Neuron (in vitro differentiated cells): ENCODE measurements around the gene TP53I11.

Source experiments
- H2AFZ ChIP-seq: one replicate; pipeline ENCODE4 v1.6.1; 2013; ENCODE audit warnings: low read depth, mild to moderate bottlenecking, inconsistent platforms, low read length, moderate library complexity
- H3K27me3 ChIP-seq: one replicate; pipeline ENCODE4 v1.6.1; 2013; ENCODE audit warnings: low read length; ENCODE audit not compliant: insufficient read depth
- H3K36me3 ChIP-seq: one replicate; pipeline ENCODE4 v1.6.1; 2013; ENCODE audit warnings: low read length; ENCODE audit not compliant: insufficient read depth
- H3K4me1 ChIP-seq: one replicate; pipeline ENCODE4 v1.6.1; 2013; ENCODE audit warnings: low read length; ENCODE audit not compliant: insufficient read depth
- H3K4me3 ChIP-seq: 2 replicates; pipeline ENCODE4 v1.5.1; 2013; ENCODE audit warnings: mild to moderate bottlenecking, low read length, moderate library complexity
- H3K9me3 ChIP-seq: one replicate; pipeline ENCODE4 v1.6.1; 2013; ENCODE audit warnings: low read length

The TP53I11 gene

GRCh38 chr11:44947114-44947513 lies 3.6 kb downstream of the TP53I11 start:
- H3K27me3 ChIP-seq, result peaks cover 3% of the 10 kb centered on the region
- no peak overlapping the region for H3K4me3 ChIP-seq
- no peaks in the 10 kb centered on the region for H3K36me3 ChIP-seq
- H3K9me3 ChIP-seq, result no peaks in the 10 kb centered on the region
- H2AFZ ChIP-seq, result no peak overlapping the region
- H3K4me1 ChIP-seq, result peaks cover 13% of the 10 kb centered on the region

GRCh38 chr11:44946263-44946662 lies 4.4 kb downstream of the TP53I11 start:
- Histone ChIP-seq H2AFZ (no peak overlapping the region), H3K36me3 (no peaks in the 10 kb centered on the region), H3K27me3 (no peaks in the 10 kb centered on the region), H3K9me3 (no peaks in the 10 kb centered on the region), H3K4me1 (peaks cover 13% of the 10 kb centered on the region), H3K4me3 (no peak overlapping the region)

GRCh38 chr11:44945666-44946065 lies 5.0 kb downstream of the TP53I11 start:
- Histone ChIP-seq H3K9me3 (no peaks in the 10 kb centered on the region), H3K27me3 (no peaks in the 10 kb centered on the region), H3K36me3 (no peaks in the 10 kb centered on the region), H3K4me3 (no peak overlapping the region), H2AFZ (no peak overlapping the region), H3K4me1 (peaks cover 13% of the 10 kb centered on the region)

- H3K27me3 ChIP-seq, result no peaks in the 10 kb centered on the region
- no peak overlapping the region for H3K4me3 ChIP-seq
- H2AFZ ChIP-seq, result no peak overlapping the region
- no peaks in the 10 kb centered on the region for H3K36me3 ChIP-seq
- no peaks in the 10 kb centered on the region for H3K9me3 ChIP-seq
- peaks cover 13% of the 10 kb centered on the region for H3K4me1 ChIP-seq
Measured at GRCh38 chr11:44944853-44945235, 5.8 kb downstream of the TP53I11 start.

GRCh38 chr11:44944181-44944852 lies 6.4 kb downstream of the TP53I11 start:
- no peaks in the 10 kb centered on the region for H3K27me3 ChIP-seq
- no peak overlapping the region for H3K4me3 ChIP-seq
- peaks cover 13% of the 10 kb centered on the region for H3K4me1 ChIP-seq
- H3K9me3 ChIP-seq, result no peaks in the 10 kb centered on the region
- no peak overlapping the region for H2AFZ ChIP-seq
- H3K36me3 ChIP-seq, result no peaks in the 10 kb centered on the region

- H3K4me3 ChIP-seq, result no peak overlapping the region
- H3K4me1 ChIP-seq, result peaks cover 13% of the 10 kb centered on the region
- no peaks in the 10 kb centered on the region for H3K36me3 ChIP-seq
- H3K9me3 ChIP-seq, result no peaks in the 10 kb centered on the region
- no peak overlapping the region for H2AFZ ChIP-seq
- no peaks in the 10 kb centered on the region for H3K27me3 ChIP-seq
Measured at GRCh38 chr11:44943696-44944095, 7.0 kb downstream of the TP53I11 start.

- Histone ChIP-seq H3K4me1 (peaks cover 13% of the 10 kb centered on the region), H3K9me3 (no peaks in the 10 kb centered on the region), H2AFZ (no peak overlapping the region), H3K4me3 (no peak overlapping the region), H3K36me3 (no peaks in the 10 kb centered on the region), H3K27me3 (no peaks in the 10 kb centered on the region)
Measured at GRCh38 chr11:44943118-44943517, 7.6 kb downstream of the TP53I11 start.

- no peak overlapping the region for H3K4me3 ChIP-seq
- H3K27me3 ChIP-seq, result no peaks in the 10 kb centered on the region
- no peaks in the 10 kb centered on the region for H3K9me3 ChIP-seq
- no peaks in the 10 kb centered on the region for H3K36me3 ChIP-seq
- no peak overlapping the region for H2AFZ ChIP-seq
- H3K4me1 ChIP-seq, result peaks cover 13% of the 10 kb centered on the region
Measured at GRCh38 chr11:44942029-44942955, 8.4 kb downstream of the TP53I11 start.

- Histone ChIP-seq H3K4me1 (peaks cover 13% of the 10 kb centered on the region), H2AFZ (no peak overlapping the region), H3K27me3 (no peaks in the 10 kb centered on the region), H3K9me3 (no peaks in the 10 kb centered on the region), H3K36me3 (no peaks in the 10 kb centered on the region), H3K4me3 (no peak overlapping the region)
Measured at GRCh38 chr11:44941259-44942021, 9.2 kb downstream of the TP53I11 start.

GRCh38 chr11:44940835-44941234 lies 9.8 kb downstream of the TP53I11 start:
- Histone ChIP-seq H3K4me3 (no peak overlapping the region), H2AFZ (no peak overlapping the region), H3K36me3 (no peaks in the 10 kb centered on the region), H3K9me3 (no peaks in the 10 kb centered on the region), H3K4me1 (peaks cover 13% of the 10 kb centered on the region), H3K27me3 (no peaks in the 10 kb centered on the region)

GRCh38 chr11:44940404-44940803 lies 10.3 kb downstream of the TP53I11 start:
- Histone ChIP-seq H3K4me3 (no peak overlapping the region), H3K9me3 (no peaks in the 10 kb centered on the region), H3K4me1 (peaks cover 13% of the 10 kb centered on the region), H2AFZ (no peak overlapping the region), H3K27me3 (no peaks in the 10 kb centered on the region), H3K36me3 (no peaks in the 10 kb centered on the region)

GRCh38 chr11:44939673-44940395 lies 10.8 kb downstream of the TP53I11 start:
- Histone ChIP-seq H3K9me3 (no peaks in the 10 kb centered on the region), H3K27me3 (no peaks in the 10 kb centered on the region), H3K4me1 (peaks cover 9% of the 10 kb centered on the region), H2AFZ (no peak overlapping the region), H3K4me3 (no peak overlapping the region), H3K36me3 (no peaks in the 10 kb centered on the region)
